Measurements from ENCODE around the gene TGM2. TPM values are rescaled to one million over a fixed set of nuclear protein-coding genes. Genes with fewer than 3 reads are reported as not detected.

Gene TGM2
- total RNA-seq, 2 experiments from 2014 or later, result 0.06 to 0.27 TPM

DNA sequence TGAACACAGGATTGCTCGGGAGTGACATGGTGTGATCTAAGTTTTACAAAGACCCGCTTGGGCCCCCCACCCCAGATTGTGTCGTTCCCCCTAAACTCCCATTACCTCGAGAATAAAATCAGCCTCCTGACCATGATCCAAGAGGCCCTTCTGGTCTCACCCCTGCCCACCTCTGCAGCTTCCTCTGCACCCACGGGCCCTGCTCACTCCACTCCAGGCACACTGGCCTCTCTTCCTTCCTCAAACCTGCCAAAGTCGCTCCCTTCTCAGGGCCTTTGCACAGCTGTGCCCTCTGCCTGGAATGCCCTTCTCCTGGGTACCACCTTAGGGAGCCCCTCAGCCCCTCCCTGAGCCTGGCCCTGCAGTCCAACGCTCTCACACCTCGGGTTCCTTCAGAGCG, 17.9 kb downstream of the TGM2 start:
- CTCF ChIA-PET, result no interaction called here
- POLR2A ChIA-PET, result no interaction called here
- no peak overlapping the region for H3K27ac Mint-ChIP-seq

DNA sequence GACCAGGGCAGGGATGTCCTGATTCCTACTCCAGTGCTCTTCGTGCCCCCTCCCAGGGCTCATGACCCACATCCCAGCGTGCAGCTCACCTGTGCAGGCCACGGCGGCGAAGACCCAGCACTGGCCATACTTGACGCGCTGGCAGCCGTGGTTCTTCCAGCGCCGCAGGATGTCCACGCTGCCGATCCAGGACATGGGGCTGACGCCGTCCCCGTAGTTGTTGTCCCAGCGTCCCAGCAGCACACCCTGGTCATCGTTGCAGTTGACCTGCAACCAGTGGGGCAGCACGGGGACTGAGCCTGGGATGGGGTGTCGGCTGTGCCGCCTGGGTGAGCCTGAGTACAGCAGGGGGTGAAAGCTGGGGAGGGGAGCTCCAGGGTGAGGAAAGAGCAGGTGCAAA, 18.4 kb downstream of the TGM2 start:
- H3K9me3 Mint-ChIP-seq, result no peaks in the 10 kb centered on the region
- peaks cover 15% of the 10 kb centered on the region for H3K27me3 Mint-ChIP-seq
- no peak overlapping the region for H3K4me3 ChIP-seq (ENCODE audit: low read length)
- H3K36me3 ChIP-seq (ENCODE audit: insufficient read depth, low read length), result no peaks in the 10 kb centered on the region
- POLR2A ChIA-PET, result no interaction called here
- H3K4me3 Mint-ChIP-seq, result no peak overlapping the region
- peaks cover 0 to 6% of the 10 kb centered on the region in 2 experiments for H3K9me3 ChIP-seq (ENCODE audit: control insufficient read depth in 1 of 2, insufficient read depth in 1 of 2, low read length in 2 of 2)
- intact Hi-C loops (cut with DNase I, micrococcal nuclease), result no loop called here
- peaks cover 3% of the 10 kb centered on the region for H3K4me1 ChIP-seq (ENCODE audit: insufficient read depth, low read length)
- H3K27ac ChIP-seq (ENCODE audit: low read depth in 1 of 2, low read length in 2 of 2), result no peak overlapping the region
- CTCF ChIA-PET, result no interaction called here
- no peak overlapping the region for H3K27ac Mint-ChIP-seq
- H3K36me3 Mint-ChIP-seq (ENCODE audit: low read depth), result no peaks in the 10 kb centered on the region
- no peak for DNase-seq
- no peak for ATAC-seq (ENCODE audit: poor library complexity)
- no peak for TF ChIP-seq CTCF (IDR thresholded peaks at IDR 0.05)
- H3K4me1 Mint-ChIP-seq (ENCODE audit: low read depth), result no peaks in the 10 kb centered on the region
- H3K27me3 ChIP-seq (ENCODE audit: control insufficient read depth in 1 of 2, insufficient read depth in 2 of 2, low read length in 2 of 2), result no peaks in the 10 kb centered on the region

More for the DNA sequence above, 17.9 kb downstream of the TGM2 start:
- Histone ChIP-seq H3K9me3 (ENCODE audit: control insufficient read depth in 1 of 2, insufficient read depth in 1 of 2, low read length in 2 of 2) (peaks cover 0 to 6% of the 10 kb centered on the region in 2 experiments), H3K4me3 (ENCODE audit: low read length) (no peak overlapping the region), H3K27ac (ENCODE audit: low read depth in 1 of 2, low read length in 2 of 2) (no peak overlapping the region), H3K36me3 (ENCODE audit: insufficient read depth, low read length) (no peaks in the 10 kb centered on the region), H3K27me3 (ENCODE audit: control insufficient read depth in 1 of 2, insufficient read depth in 2 of 2, low read length in 2 of 2) (no peaks in the 10 kb centered on the region), H3K4me1 (ENCODE audit: insufficient read depth, low read length) (peaks cover 6% of the 10 kb centered on the region)
- Mint-ChIP-seq H3K9me3 (no peaks in the 10 kb centered on the region), H3K4me3 (no peak overlapping the region), H3K27me3 (peaks cover 18% of the 10 kb centered on the region), H3K4me1 (ENCODE audit: low read depth) (peaks cover 1% of the 10 kb centered on the region), H3K36me3 (ENCODE audit: low read depth) (no peaks in the 10 kb centered on the region)
- no peak for TF ChIP-seq CTCF (IDR thresholded peaks at IDR 0.05)
- DNase-seq (no peak), ATAC-seq (ENCODE audit: poor library complexity) (no peak)
- intact Hi-C loops (cut with DNase I, micrococcal nuclease), result no loop called here

DNA sequence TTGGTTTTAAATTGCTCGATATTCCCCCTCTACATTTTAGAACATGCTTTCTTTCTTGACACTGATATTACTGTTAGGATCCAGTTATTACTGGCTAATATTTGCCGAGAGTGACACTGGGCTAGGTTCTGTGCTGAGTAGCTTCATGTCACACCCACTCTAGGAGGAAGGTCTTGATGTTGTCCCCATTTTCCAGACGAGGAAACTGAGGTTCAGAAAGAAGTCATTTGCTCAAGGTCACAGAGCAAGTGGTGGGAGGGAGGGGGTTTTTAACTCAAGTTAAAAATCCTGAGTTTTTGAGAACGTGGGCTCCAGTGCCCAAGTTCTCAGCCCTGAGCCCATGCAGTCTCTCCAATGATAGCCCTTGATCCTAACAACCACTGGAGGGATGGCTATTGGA, 18.9 kb downstream of the TGM2 start:
- Histone ChIP-seq H3K27me3 (ENCODE audit: control insufficient read depth in 1 of 2, insufficient read depth in 2 of 2, low read length in 2 of 2) (no peaks in the 10 kb centered on the region), H3K9me3 (ENCODE audit: control insufficient read depth in 1 of 2, insufficient read depth in 1 of 2, low read length in 2 of 2) (peaks cover 0 to 6% of the 10 kb centered on the region in 2 experiments), H3K27ac (ENCODE audit: low read depth in 1 of 2, low read length in 2 of 2) (no peak overlapping the region), H3K4me1 (ENCODE audit: insufficient read depth, low read length) (peaks cover 3% of the 10 kb centered on the region), H3K4me3 (ENCODE audit: low read length) (no peak overlapping the region), H3K36me3 (ENCODE audit: insufficient read depth, low read length) (no peaks in the 10 kb centered on the region)
- intact Hi-C loops (cut with DNase I, micrococcal nuclease), result no loop called here
- Mint-ChIP-seq H3K9me3 (no peaks in the 10 kb centered on the region), H3K27ac (no peak overlapping the region), H3K27me3 (peaks cover 15% of the 10 kb centered on the region), H3K4me3 (no peak overlapping the region), H3K36me3 (ENCODE audit: low read depth) (no peaks in the 10 kb centered on the region), H3K4me1 (ENCODE audit: low read depth) (no peaks in the 10 kb centered on the region)
- ATAC-seq (ENCODE audit: poor library complexity), result no peak
- no peak for TF ChIP-seq CTCF (IDR thresholded peaks at IDR 0.05)
- POLR2A ChIA-PET, result no interaction called here
- DNase-seq, result no peak
- CTCF ChIA-PET, result no interaction called here

All from CD4-positive, alpha-beta T cell (primary cell).